Smooth muscle cell of bladder (primary cell): ENCODE data around the gene PGD. TPM values are rescaled to one million over a fixed set of nuclear protein-coding genes. Genes with fewer than 3 reads are reported as not detected.

Experiments used
- total RNA-seq: library from RNA; depleted of rRNA; stranded (reverse); fragments of >200 nt; gene quantifications from 2 replicates; pipeline ENCODE4 v1.2.3, GENCODE V29; 2014

Gene PGD
- 184 and 318 TPM in 2 replicates for total RNA-seq

GRCh38 chr1:10398734-10399443 is at the start of gene PGD:
Gene PGD, plus strand, starts transcription at chr1:10399064. Its CDS starts 54 bp downstream, at chr1:10399118.

GRCh38 chr1:10430216-10431069 is 31.6 kb downstream of the PGD start, which contains the start of gene CENPS:
Gene CENPS, plus strand, starts transcription at chr1:10430433. Its CDS starts 85 bp downstream, at chr1:10430518.

GRCh38 chr1:10449751-10450150 is 50.9 kb downstream of the PGD start, which contains the start of gene CORT:
Gene CORT, plus strand, starts transcription at chr1:10450031. Its CDS starts 193 bp downstream, at chr1:10450224.

Other genes starting within 250 kb of the PGD start
- 17.9 and 20.1 TPM in 2 replicates for gene KIF1B, start 188.5 kb upstream of the PGD start, total RNA-seq
- 11.2 and 15.2 TPM in 2 replicates for gene CENPS, start 31.4 kb downstream of the PGD start, total RNA-seq
- gene CORT, start 51.0 kb downstream of the PGD start, total RNA-seq, result 0.28 TPM in 2 replicates
- gene DFFA, start 73.5 kb downstream of the PGD start, total RNA-seq, result 31.6 and 37.6 TPM in 2 replicates
- gene PEX14, start 75.9 kb downstream of the PGD start, total RNA-seq, result 7.3 and 8.5 TPM in 2 replicates